T-helper 22 cell (primary cell): ENCODE results near the gene SLC35G2.
"Not testable (repeated sequence)": the region's sequence is repeated elsewhere in the genome, so short reads cannot be mapped to it uniquely, and the experiment has no call there.

Experiments used
- DNase-seq: peaks from one replicate; pipeline ENCODE4 v3.0.0-alpha.2; 2020; ENCODE audit warnings: low read depth

The SLC35G2 gene

GRCh38 chr3:136818769-136819391, at the start of gene SLC35G2:
SLC35G2 (plus strand) TSS chr3:136819126; CDS start chr3:136854461, 35,335 bp downstream.
- no peak for DNase-seq

DNA sequence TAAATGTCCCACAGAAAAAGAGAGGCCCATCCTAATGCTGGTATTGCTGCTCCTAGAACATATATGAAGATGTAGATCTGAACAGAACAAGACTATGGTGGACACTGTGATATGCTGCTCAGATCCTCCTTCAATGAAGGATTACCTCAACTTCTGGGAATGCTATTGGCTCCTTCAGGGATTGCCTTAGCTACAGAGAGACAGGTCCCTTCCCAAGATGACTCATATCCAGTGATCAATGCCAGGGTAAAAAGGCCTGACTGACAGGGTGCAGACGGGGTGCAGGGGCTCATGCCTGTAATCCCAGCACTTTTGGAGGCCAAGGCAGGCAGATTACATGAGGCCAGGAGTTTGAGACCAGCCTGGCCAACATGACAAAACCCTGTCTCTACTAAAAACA, 46.2 kb upstream of the SLC35G2 start:
- no peak for DNase-seq

- no peak for DNase-seq
Measured at GRCh38 chr3:136778865-136779264, 40.1 kb upstream of the SLC35G2 start.

- DNase-seq, result no peak
Measured at GRCh38 chr3:136780741-136781140, 38.2 kb upstream of the SLC35G2 start.

DNA sequence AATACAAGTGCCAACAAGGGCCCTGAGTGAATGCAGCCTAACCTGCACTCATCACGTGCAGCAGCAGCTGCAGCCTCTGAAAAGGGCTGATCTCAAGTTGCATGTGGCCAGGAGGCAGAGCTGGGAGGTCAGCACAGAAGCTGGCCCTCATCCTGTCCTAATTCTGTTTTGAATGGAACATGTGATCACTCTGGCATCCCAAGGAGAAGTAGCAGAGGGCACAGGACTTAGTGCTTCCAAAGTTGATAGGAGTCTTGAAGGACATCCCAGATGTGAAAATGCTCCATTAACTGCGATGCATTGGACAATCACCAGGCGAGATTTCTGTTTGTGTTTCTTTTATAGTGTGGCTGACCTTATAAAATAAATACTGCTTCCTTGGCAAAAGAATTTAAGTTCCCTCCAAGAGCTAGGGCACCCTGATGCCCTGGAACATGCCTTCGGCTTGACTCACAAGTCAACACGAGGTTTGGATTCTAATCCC, 35.2 kb upstream of the SLC35G2 start:
- DNase-seq, result no peak

DNA sequence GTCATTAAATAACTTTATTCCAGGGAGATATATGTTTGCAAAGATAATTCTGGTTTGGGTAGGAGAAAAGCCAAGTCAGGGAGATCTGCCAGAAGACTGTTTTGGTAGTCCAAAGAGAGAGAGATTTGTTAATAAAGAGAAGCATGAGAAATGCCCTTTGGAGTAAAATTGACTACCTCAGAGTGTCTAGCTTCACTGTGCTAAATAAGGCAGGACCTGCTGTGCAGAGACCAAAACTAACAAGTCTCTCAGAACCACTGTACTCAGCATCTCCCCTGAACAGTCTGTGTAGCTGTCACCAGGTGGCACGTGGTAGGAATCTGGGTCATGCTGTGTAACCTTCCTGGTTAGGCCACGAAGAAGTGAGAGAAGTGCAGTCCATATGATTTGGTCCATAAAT, 31.6 kb upstream of the SLC35G2 start:
- DNase-seq, result no peak

- no peak for DNase-seq
Measured at GRCh38 chr3:136788154-136788553, 30.8 kb upstream of the SLC35G2 start.

- no peak for DNase-seq
Measured at GRCh38 chr3:136789976-136790375, 28.9 kb upstream of the SLC35G2 start.

- DNase-seq, result no peak
Measured at GRCh38 chr3:136790786-136791185, 28.1 kb upstream of the SLC35G2 start.

- DNase-seq, result no peak
Measured at GRCh38 chr3:136792556-136793330, 26.2 kb upstream of the SLC35G2 start.

DNA sequence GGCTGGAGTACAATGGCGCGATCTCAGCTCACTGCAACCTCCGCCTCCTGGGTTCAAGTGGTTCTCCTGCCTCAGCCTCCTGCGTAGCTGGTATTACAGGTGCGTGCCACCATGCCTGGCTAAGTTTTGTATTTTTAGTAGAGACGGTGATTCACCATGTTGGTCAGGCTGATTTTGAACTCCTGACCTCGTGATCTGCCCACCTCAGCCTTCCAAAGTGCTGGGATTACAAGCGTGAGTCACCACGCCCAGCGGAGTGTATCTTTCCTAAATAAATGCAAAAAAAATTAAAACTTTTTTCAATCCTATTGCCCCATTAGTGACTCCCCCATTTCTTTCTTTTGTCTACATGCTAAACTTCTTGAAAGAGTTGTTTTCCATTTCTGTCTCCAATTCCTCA, 17.8 kb upstream of the SLC35G2 start:
- not testable (repeated sequence) for DNase-seq

DNA sequence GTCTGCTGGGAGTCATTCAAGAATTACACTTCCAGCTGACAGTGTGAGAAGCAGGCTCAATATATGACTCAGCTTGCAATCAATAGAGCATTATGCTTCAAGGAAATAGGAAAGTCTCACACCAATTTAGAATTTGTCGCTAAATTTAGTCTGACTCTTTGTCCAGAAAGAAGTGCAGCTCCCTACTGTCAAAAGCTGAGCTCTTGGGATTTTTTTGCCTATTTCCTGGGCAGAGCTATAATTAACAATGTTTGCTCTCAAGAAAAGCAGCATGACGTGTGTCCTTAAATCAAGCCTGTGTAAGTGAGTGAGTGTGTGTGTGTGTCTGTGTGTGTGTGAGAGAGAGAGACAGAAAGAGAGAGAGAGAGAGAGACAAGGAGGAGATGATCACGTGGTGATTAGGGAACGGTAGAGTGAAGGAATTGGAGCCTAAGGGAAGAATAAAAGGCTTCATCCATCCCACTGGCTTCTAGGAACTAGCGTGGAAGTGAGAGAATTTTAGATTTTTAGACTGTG, 16.4 kb upstream of the SLC35G2 start:
- DNase-seq, result no peak

DNA sequence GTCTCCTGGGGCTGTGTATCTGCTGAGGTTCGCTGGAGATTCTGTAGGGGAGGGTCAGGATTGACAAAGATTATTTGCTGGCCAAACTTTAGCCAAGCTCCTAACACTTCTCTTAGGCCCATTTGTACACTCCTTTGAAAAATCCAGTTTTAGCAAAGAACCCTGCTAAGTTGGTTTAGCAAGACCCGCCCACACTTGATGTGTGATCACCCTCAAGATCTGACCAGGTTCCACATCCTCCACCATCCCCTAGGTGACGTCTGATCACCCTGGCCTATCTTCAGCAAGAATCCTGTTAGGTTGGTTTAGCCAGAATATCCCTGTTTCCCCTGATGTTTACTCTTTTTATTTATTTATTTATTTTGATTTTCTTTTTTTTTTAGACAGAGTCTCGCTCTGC, 14.8 kb upstream of the SLC35G2 start:
- no peak for DNase-seq

GRCh38 chr3:136804813-136805212, 14.1 kb upstream of the SLC35G2 start:
- DNase-seq, result no peak

- no peak for DNase-seq
Measured at GRCh38 chr3:136805795-136806194, 13.1 kb upstream of the SLC35G2 start.

DNA sequence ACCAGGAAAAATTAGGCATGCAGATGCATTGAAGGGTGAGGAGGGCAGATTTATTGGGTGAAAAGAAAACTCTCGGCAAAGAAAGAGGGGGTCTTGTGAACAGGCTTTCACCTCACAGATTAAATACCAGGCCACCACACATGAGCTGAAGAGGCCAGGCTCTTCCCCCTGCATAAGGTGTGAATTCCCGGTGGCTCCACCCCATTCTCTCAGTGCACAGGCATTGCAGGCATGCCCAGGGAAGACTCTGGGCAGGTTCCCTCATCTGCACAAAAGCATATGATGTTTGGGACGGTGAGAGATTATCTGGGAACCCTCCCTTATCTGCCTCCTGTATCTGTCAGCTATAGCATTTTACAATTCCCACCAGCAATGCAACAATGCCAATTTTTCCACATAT, 7.2 kb upstream of the SLC35G2 start:
- no peak for DNase-seq

DNA sequence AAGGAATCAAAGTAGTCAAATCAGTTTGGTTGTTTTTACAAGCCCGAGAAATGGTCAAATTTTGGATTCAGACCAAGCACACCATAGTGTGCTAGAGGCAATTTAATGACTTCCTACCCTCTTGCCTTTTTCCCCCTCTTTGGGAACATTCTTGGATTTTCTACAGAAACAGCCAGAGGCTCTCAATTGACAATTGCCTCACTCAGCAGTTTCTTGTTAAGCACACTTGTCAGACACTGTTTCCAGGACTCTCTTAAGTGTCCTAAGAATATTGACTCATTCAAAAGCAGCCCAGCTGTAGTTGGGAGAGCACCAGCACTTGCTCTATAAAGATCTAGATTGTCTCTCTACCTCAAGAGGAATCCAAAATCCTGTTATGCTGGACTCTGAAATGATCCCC, 1.5 kb upstream of the SLC35G2 start:
- DNase-seq, result no peak

GRCh38 chr3:136818191-136818768, 646 bp upstream of the SLC35G2 start:
- no peak for DNase-seq

DNA sequence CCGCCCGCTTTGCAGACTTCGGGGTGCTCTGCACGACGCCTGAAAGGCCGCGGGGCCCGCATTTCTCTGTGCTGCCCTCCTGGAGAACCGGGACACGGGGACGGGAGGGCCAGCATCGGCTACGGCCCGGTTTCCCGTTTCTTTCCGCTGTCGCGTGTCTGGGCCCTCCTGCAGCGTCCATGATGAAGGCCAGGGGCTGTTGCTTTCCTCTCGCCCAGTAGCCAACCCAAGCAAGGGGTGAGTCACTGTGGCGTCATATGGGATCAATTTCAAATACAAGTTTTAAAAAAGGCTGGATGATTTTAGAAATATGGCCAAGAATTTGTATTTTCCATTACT, 435 bp downstream of the SLC35G2 start:
- no peak for DNase-seq

- DNase-seq, result no peak
Measured at GRCh38 chr3:136819731-136820679, 1.1 kb downstream of the SLC35G2 start.

GRCh38 chr3:136831461-136831860, 12.5 kb downstream of the SLC35G2 start:
- DNase-seq, result no peak
